NCI-H2081 treated with DMSO at 0.1 percent for 48 hours (cell line): ENCODE results near the gene ZNF418.
"Not testable (repeated sequence)": the region's sequence is repeated elsewhere in the genome, so short reads cannot be mapped to it uniquely, and the experiment has no call there.

Experiments
- DNase-seq: peaks from one replicate; lab custom pipeline; 2025; lab: John Stamatoyannopoulos, UW

ZNF418 gene

DNA sequence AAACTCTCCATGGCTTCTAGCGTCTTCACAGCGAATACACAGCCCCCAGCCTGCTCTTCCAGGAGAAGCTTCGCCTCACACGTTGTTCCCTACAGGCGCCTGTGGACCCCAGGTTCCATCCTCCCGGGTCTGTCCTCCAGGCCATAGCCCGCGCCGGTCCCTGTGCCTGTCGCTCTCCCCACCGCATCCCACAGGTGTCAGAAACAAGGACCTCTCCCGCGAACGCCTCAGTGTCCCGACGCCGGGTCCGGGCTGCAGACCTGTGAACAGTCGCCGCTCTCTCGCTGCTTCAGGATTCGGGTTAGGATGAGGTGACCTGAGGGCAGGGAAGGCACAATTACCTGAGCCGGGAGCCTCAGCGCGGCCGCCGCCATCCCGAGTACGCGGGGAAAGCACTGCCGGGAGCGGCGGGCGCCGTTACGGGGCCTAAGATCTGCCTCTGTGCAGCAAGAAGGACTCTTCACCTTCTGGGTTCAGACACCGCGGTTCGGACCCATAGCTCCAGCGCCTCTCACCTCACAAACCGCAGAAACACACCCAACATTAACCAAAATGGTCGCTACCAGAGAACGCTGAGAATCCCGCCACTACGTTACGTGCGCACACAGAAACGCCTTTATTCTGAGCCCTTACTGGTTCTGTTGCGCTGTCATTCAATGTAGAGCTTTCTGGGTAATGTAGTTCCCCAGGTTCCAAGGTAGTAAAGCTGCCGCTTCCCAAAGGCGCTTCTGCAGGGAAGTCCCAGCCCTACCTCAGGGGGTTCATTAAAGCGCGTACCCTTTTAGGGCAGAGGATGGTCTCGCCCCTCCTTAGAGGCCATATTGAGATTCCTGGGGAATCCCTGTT, at the start of gene ZNF418:
Gene ZNF418 (minus strand): TSS at position 583 of the 846 bp plus-strand sequence. CDS start 1,580 bp downstream, outside the sequence.
- DNase-seq: no peak

DNA sequence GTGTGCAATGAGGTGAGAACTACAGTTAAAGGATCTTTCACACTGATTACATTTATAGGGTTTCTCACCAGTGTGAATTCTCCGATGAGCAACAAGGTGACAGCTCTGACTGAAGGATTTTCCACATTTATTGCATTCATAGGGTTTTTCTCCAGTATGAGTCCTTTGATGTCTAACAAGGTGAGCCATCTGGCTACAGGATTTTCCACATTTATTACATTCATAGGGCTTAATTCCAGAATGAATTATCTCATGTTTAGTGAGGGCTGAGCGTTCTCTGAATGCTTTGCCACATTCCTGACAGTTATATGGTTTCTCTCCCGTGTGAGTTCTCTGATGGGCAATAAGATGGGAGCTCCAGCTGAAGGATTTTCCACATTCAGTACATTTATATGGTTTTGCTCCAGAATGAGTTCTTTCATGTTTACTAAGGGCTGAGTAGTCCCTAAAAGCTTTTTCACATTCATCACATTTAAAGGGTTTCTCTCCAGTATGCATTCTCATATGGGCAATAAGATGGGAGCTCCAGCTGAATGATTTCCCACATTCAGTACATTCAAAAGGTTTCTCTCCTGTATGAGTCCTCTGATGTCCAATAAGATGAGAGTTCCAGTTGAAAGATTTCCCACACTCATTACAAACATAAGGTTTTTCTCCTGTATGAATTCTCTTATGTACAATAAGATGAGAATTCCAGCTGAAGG, 43.5 kb upstream of the ZNF418 start:
- no peak for DNase-seq

DNA sequence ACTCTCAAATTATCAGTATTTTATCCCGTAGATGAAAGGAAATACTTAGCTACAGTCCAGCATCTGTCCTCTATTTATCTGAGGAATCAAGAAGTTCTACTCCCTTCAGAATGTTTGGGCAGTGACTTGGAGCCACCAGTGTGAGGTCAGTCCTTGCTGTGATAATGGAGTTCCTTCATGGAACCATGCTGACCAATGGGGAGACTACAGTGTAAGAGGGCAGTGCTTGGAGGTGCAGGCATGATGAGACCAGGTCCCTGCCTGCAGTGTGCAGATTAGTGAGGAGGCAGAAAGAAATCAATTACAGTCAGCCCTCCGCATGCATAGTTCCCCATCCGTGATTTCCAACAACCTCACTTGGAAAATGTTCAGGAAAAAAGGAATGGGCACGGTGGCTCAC, 39.2 kb upstream of the ZNF418 start, which contains the start of gene C19orf18:
Gene C19orf18 (minus strand): TSS at position 101 of the 400 bp plus-strand sequence. CDS start 102 bp downstream, outside the sequence.
- no peak for DNase-seq

DNA sequence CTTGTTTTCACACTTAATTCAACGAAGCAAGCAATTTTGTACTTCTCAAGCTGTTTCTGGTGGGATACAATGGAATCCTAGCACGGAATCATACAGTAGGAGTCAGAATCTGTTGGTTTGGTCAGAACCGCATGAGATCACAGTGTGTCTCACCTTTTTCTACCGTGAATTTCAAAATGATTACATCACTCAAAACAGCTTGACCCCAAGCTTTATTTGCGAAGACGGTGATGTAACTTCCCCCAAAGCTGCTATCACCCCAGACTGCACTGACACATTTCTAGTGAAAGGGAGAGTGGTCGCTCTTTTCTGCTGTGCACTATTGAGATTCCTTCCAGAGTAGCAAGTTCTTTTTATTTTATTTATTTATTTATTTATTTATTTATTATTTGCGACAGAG, 29.6 kb upstream of the ZNF418 start:
- no peak for DNase-seq

DNA sequence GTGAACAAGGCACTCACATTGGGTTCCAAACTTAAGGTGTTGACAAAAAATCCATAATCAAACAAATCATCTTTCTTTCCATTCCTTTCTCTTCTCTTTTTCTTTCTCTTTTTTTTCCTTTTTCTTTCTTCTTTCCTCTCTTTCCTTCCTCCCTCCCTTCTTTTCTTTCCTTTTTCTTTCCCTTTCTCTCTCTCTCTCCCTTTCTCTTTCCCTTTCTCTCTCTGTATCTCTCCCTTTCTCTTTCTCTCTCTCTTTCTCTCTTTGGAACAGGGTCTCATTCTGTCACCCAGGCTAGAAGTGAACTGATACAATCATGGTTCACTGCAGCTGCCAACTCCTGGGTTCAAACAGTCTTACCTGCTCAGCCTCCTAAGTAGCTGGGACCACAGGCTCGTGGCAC, 26.6 kb upstream of the ZNF418 start:
- DNase-seq: no peak

DNA sequence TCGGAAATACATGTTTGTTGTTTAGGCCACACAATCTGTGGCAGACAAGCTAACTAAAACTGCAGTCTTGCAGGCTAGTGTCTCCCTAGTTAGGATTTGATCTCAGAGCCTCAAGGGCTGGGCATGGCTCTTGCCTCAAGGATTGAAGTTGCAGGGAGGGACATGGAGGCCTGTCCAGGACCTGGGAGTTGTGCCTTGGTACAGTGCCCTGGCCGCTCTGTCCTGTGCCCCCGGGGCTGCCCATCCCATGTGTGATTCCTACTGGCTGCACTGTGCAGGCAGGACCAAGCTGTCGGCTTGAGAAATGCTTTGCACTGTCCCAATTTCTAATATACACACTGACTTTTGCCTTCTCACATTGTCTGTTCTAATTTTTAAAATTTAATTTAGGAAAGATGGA, 19.8 kb upstream of the ZNF418 start:
- no peak for DNase-seq

DNA sequence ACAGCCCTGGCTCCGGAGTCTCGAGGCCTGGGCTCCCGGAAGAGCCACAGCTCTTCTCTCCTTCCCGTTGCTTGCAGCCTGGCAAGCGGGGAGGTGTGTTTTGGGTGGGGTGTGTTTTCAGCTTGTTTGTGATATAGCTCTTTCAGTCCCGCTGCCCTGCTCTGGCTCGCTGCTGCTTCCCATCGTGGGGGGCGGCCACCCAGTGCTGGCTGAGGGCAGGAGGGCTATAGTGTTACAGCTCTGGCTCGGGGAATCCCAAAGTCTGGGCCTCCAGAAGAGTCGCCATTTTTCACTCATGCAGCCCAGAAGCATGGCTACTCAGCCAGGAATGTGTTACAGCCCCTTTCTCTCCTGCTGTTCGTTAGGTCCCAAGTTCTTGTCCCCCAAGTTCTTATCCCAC, 14.5 kb upstream of the ZNF418 start:
- no peak for DNase-seq

DNA sequence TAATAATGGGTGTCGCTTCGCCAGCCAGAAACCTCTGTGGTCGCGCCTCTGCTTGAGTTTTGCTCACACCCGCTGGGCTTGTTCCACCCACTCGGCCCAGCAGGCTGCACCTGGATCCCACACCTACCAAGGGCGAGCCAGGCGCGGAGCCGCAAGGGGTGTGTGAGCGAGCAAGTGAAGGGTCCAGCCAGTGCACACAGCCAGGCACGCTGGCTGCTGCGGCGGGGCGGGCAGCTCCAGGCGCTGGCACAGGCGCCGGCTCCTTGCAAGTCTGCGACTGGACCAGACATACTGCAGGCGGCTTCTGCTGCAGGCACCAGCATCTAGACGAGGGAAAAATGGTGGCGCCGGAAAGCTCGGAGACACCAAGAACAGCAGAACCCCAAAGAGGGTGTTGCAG, 14.1 kb upstream of the ZNF418 start:
- no peak for DNase-seq

DNA sequence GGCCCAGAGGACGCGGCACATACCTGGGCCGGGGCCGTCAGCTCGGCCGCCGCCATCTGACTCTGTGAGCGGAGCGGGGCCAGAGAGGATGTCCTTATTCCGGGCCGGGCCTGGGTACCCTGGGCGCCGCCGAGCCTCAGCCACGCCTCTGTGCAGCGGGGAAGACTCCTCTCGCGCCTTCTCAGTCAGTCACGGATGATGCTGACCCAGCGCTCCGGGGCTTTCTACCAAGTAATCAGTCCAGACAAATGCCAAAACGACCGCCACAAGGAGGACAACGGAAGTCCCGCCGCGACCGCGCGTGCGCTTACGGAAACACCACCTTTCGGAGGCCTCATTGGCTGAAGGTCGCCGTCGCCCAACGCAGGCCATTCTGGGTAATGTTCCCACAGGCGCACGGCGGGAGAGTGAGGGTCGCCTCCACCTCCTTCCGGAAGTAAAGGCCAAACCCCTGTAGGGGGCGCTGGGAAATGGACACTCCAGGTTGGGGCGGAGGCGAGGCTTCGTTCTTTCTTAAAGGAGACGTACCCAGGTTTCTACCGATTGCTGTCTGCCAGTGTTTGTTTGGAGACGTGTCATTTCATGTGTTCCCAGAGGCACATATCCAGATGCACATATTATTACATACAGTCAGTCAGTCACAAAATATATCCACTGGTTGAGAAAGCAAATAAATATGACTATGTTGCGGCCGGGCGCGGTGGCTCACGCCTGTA, 12.4 kb upstream of the ZNF418 start, which contains the start of gene ZNF256:
Gene ZNF256 (minus strand): TSS at position 288 of the 716 bp plus-strand sequence. CDS start 232 bp downstream, at position 56.
- peak; percentile 87 for DNase-seq

DNA sequence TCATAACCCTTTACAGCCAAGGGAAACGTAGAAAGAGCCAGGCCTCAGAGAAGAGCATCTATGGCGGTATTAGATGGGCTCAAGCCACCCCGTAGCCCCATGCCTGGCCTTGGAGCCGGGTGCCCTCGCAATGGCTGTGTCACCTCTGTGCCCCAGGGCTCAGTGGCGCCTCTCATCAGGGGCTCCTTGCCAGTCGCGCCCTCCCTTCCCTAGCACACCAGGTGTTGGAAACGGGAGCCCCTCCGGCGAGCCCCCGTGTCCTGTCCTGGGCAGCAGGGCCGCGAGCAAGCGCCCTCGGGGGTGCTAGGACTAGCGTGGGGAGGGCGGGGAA, 11.9 kb upstream of the ZNF418 start:
- no peak for DNase-seq

DNA sequence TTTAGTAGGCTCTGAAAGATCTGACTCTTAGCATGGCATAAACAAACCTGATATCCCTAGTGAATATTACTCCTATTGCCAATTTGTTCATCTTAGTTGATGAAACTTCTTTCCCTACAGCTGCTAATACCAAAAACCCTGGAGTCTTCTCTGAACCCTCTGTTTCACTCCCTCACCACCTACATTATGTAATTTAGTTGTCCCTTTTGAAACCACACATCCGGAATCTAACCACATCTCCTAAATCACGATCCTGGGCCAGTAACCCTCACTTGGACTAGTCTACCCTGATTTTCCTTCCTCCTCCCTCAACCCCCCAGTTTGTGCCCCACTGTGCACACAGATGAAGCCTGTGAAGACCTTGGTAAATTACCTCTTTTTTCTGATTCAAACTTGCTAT, 11.1 kb upstream of the ZNF418 start:
- no peak for DNase-seq

DNA sequence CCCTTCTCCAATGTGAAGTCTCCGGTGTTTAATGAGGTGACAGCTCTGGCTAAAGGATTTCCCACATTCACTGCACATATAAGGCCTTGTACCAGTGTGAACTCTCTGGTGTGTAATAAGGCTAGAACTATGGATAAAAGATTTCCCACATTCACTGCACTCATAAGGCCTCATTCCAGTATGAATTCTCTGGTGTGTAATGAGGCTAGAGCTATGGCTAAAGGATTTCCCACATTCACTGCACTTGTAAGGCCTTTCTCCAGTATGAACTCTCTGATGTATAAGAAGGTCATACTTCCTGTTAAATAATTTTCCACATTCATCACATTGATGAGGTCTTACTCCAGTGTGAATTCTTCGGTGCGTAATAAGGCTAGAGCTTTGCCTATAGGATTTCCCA, 6.4 kb upstream of the ZNF418 start:
- no peak for DNase-seq

DNA sequence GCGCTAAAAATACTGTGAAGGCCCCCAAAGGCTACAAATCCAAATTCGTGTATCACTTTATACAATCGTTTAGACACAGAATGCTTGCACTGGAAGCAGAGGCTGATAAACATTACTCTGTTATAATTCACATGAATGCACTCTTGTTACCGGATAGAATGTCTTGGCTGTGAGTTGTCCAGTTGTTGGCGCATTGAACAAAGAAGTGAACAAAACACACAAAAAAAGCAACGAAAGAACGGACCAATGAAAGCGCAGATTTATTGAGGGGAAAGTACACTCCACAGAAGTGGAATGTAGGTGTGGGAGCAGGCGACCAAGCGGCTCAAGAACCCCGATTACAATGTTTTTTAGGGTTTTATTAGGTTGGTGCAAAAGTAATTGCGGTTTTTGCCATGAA, 529 bp upstream of the ZNF418 start:
- DNase-seq: no peak

DNA sequence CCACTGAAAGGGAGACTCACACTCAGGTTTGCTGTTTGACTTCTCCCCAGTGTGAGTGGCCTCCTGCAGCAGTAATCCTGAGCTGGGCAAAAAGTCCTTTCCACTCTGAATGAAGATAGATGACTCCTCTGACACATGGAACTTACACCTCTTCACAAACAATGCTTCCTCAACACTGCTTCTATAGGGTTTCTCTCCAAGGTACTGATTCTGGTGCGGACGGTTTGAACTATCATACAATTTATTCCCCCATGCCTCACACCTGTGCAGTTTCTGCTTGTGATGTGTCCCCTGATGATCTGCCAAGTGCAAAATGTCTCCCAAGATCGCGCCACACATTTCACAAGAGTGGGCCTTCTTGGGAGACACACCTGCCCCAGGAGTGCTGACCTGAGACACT, 7.6 kb downstream of the ZNF418 start:
- no peak for DNase-seq

DNA sequence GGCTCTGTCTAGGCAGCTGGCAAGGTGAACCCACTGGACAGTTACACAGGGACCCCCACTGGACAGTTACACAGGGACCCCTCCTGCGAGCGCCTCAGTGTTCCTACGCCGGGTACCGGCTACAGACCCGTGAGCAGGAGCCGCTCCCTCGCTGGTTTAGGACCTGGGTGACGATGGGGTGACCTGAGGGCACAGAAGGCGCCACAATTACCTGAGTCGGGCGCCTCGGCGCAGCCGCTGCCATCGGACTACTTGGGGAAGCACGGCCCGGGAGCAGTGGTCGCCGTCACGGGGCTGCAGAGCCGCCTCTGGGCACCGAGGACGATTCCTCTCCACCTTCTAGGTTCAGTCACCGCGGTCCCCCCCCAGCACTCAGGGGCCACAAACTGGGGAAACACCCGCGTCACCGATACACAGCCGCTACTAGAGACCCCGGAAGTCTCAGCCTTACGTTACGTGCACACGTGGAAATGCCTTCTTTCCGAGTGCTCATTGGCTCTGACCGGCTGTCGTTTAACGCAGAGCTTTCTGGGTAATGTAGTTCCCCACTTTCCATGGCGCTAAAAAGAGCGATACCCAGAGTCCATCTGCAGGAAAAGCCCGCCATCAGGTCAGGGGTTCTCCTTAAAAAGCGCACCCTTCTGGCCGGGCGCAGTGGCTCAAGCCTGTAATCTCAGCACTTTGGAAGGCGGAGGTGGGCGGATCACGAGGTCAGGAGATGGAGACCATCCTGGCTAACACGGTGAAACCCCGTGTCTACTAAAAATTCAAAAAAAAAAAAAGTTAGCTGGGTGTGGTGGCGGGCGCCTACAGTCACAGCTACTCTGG, 18.8 kb downstream of the ZNF418 start, which contains the start of gene ZNF417:
Gene ZNF417 (minus strand): TSS at position 425 of the 828 bp plus-strand sequence. CDS start 181 bp downstream, at position 244.
- peak; percentile 90 for DNase-seq

DNA sequence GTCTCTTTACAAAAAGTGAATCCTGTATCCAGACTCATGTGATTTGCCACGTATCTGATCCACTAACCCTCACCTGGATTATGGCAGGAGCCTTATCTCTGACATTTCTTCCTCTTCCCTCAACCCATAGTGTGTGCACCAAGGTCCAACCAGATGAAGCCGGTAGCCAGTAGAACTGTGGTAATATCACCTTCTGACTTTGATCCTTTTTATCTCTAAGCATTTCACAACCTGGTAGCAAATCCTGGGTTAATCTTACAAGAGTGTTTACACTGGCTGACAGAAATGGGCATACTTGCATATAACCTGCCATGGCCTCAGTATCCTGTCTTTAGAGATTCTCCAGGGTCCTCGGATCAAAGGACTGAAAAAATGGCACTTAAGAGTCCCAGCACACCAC, 20.7 kb downstream of the ZNF418 start:
- DNase-seq: no peak

DNA sequence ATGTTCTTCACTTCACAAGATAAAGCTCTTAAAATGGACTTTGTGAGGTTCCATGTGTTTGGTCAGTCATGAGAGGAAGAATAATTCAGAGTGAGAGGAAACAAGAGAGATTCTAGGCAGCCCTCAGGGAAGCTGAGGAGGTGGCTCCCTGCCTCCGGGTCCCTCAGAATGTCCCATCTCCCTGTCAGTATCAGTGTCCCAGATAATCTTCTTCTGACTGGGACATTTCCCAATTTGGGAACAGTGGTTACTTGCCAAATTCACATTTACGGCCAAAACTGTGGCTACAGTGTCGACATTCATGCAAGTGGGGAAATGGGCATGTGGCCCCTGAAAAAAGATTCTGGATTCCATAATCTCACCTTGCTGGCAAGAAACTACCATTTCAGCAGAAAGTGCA, 27.8 kb downstream of the ZNF418 start:
- no peak for DNase-seq

DNA sequence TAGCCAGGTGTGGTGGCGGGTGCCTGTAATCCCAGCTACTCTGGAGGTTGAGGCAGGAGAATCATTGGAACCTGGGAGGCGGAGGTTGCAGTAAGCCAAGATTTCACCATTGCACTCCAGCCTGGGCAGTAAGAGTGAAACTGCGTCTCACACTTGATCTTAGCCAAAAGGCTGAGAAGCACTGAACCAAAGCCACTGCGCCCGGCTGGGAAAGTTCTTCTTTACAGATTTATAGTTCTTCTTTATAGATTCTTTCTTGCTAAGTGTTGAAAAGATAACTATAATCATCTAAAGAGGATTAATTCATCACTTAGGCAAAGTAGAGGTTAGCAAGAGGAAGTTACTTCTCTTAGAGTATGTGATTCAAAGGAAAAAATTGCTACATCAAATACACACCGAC, 29.9 kb downstream of the ZNF418 start:
- no peak for DNase-seq

DNA sequence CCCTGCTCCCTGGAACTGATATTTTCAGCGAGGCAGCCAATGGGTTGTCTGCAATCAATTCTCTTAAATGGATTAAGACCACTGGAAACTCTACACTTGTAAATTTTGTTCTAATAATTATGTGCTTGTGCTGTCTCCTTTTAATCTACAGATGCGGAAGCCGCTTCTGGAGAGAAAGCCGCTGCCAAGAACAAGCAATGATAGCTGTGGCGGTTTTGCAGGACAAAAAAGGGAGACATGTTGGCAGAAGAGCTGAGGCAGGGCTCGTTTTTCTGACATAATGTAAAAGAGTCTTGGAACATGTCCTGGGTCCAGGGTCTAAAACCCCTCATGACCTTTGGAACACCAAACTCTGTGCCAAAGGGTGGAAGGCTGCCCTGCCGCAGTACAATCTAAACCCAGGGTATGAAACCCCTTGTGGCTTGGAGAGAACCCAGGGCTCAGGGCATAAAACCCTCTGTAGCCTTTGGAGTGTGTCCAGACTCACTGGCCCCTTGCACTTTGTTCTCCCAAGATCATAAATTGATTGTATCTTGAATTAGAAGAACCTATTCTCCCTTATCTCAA, 31.5 kb downstream of the ZNF418 start:
- DNase-seq: no peak

DNA sequence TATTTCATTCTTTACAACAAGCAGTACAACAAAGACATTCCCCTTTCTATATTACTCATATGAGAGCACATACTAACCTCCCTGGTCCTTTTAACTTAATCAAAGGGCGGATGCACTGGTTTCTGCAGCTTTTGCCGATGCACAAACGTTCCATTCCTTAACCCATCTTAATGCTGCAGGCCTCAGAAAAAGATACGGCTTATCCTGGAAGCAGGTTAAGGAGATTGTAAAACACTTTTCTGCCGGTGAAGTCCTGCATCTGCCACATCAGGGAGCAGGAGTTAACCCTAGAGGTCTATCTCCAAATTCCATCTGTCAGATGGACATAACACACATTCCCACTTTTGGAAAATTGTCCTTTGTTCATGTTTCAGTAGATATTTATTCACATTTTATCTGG, 34.9 kb downstream of the ZNF418 start:
- no peak for DNase-seq

DNA sequence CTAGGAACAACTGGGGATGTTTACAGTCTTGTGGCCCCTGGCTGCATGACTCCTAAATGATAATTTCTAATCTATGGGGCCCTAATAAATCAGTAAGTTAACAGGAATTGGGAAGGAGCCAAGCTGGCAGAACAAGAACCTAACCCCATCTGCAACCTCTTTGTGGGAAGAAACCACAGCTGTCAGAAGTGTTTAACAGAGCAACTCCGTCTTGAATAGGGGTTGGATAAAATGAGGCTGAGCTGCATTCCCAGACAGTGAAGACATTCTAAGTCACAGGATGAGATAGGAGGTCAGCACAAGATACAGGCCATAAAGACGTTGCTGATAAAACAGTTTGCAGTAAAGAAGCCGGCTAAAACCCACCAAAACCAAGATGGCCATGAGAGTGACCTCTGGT, 44.5 kb downstream of the ZNF418 start:
- not testable (repeated sequence) for DNase-seq
